GM06990 (cell line): ENCODE data around the gene SDK1.

Experiments used
- DNase-seq: peaks from one replicate; pipeline ENCODE4 v3.0.0-alpha.2; 2011; ENCODE audit not compliant: insufficient read length; ENCODE audit errors: extremely low read depth
- H3K27me3 ChIP-seq: replicated peaks from 2 replicates; pipeline ENCODE4 v1.6.0; 2011; ENCODE audit warnings: low read length; ENCODE audit not compliant: control insufficient read depth, insufficient read depth
- H3K36me3 ChIP-seq: 2 replicates; pipeline ENCODE4 v1.5.1; 2011; ENCODE audit warnings: low read length; ENCODE audit not compliant: control insufficient read depth, insufficient read depth
- H3K4me3 ChIP-seq: replicated peaks from 2 replicates; pipeline ENCODE4 v1.5.1; 2011; ENCODE audit warnings: low read depth, mild to moderate bottlenecking, control low read depth, low read length
- TF ChIP-seq, protein P1 (sequence below): IDR thresholded peaks from 2 replicates; pipeline ENCODE4 v1.5.1; 2011; ENCODE audit warnings: low read length, control low read depth, mild to moderate bottlenecking, inconsistent platforms; ENCODE audit not compliant: insufficient read depth, poor library complexity, severe bottlenecking

Gene SDK1

DNA sequence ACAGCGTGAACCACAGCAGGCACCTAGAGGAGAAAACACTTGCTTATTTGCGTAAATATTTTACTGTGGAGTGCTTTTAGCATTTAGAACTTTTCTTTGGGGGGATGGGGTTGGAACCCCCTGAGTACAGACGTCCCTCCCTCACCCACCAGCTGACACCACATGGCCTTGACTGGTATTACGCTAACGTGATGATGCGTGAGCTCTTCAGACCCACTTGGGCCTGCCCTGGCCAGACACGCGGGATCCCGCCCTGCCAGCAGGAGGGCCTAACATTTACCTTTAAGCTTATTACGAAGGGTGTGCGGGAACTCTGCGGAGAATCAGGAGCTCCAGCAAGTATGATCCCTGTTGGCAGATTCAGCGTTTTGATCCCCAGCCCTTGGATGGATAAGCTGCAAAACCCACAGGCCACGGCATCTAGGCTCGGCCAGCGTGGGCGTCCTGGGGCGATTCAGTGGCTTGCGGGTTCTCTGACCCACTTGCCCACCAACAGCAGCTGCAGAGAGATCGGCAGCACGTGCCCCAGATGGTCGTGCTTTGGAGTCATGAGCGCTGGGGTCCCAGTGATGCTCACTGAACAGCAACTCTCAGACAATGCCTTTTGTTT lies 835.6 kb downstream of the SDK1 start:
- no peaks in the 10 kb centered on the region for H3K27me3 ChIP-seq
- no peak overlapping the region for H3K4me3 ChIP-seq
- no peaks in the 10 kb centered on the region for H3K36me3 ChIP-seq
- TF ChIP-seq, protein P1, sequence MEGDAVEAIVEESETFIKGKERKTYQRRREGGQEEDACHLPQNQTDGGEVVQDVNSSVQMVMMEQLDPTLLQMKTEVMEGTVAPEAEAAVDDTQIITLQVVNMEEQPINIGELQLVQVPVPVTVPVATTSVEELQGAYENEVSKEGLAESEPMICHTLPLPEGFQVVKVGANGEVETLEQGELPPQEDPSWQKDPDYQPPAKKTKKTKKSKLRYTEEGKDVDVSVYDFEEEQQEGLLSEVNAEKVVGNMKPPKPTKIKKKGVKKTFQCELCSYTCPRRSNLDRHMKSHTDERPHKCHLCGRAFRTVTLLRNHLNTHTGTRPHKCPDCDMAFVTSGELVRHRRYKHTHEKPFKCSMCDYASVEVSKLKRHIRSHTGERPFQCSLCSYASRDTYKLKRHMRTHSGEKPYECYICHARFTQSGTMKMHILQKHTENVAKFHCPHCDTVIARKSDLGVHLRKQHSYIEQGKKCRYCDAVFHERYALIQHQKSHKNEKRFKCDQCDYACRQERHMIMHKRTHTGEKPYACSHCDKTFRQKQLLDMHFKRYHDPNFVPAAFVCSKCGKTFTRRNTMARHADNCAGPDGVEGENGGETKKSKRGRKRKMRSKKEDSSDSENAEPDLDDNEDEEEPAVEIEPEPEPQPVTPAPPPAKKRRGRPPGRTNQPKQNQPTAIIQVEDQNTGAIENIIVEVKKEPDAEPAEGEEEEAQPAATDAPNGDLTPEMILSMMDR = no peak
- DNase-seq = no peak

DNA sequence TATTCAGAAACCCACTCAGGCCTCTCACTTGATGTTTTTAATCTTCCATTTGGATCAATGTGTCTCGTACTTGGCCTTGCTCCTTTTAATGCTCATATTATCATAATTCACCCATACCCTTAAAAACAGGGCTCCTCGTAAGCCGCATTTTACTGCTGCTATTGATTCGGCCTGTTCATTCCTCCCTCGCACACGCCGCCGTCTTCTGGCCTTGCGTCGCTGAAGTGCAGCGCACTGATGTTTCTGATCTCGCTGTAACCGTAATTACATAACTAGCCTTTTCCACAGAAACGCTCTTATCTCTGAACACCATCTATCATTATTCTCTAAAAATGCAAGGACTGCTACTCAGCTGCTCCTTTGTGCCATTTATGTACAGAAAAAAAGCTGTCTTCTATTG lies 836.5 kb downstream of the SDK1 start:
- TF ChIP-seq, protein P1 = no peak
- H3K4me3 ChIP-seq = no peak overlapping the region
- no peak for DNase-seq
- H3K27me3 ChIP-seq = no peaks in the 10 kb centered on the region
- H3K36me3 ChIP-seq = no peaks in the 10 kb centered on the region

DNA sequence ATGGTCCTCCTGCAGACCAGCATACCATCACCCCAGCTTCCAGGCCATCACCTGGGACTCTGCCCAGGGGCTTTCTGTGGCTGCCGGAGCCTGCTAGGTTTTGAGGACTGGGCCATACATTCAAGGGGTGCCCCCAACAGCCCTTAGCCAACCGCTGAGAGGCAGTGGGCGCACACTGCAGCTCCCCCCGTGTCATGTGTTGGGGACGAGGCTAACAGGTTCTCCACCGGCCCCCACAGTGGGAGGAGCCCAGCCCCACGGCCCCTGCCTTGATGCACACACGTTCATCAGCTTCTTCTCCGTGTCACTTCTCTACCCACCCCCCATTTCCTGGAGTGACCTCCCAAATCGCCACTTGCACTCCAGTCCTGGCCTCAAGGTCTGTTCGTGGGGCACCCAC lies 837.8 kb downstream of the SDK1 start:
- no peaks in the 10 kb centered on the region for H3K36me3 ChIP-seq
- no peak for DNase-seq
- TF ChIP-seq, protein P1 = no peak
- H3K4me3 ChIP-seq = no peak overlapping the region
- H3K27me3 ChIP-seq = no peaks in the 10 kb centered on the region

DNA sequence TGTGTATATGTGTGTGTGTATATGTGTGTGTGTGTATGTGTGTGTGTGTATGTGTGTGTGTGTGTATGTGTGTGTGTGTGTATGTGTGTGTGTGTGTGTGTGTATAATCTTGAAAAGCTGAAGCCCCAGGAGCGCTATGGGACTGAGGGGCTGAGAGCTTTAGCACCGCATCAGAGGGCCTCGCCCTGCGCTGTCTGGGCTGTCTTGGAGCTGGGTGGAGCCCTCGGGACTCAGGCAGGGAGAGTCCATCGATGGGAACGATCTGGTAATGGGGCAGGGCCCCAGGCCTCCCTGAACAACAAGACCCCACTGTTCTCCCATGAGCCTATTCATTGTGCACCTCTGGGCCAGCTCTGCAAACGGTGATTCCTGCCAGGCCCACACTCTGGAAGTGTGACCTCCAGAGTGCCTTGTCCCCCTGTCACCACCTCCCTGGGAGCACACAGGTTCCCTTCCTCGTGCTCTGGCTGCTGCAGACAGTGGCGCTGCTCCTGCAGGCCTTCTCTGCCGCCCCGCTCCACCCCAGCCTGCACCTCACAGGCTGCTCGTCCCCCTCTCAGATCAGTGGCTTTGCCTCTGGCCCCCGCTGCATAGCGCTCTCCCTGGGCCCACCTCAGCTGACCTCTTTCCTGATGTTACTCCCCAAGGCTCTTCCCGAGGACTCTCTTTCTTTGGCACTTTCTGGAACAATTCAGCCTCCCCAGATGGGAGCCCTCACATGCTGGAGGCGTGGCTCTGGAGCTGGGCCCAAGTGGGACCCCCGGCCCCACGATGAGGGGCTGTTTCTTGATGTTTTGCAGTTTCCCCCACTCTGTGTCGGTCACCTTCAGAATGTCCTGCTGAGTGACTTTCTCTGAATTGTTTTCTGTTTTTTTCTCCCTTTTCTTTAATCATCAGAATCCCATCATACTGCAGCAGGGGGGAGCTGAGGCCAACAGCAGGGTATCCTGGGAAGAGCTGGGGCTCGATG lies 838.9 kb downstream of the SDK1 start:
- Histone ChIP-seq H3K4me3 (no peak overlapping the region), H3K36me3 (no peaks in the 10 kb centered on the region), H3K27me3 (no peaks in the 10 kb centered on the region)
- TF ChIP-seq, protein P1 = no peak
- no peak for DNase-seq

DNA sequence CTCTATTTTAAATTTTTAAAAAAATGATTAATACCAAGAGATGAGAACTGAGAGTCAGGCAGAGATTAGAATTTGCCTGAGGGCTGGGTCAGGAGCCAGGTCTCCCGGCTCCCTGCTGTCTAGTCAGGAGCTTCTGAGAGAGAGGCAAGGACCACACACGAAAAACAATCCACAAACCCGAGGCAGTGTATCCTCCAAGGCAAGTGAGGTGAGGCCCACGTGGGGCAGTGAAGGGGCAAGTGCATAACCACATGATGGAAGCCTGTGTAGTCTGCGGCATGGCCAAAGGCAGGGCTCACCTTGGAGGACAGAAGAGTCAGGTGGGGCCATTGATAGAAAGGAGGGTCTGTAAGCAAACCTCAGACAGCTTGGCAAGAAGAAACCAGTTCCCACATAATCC lies 839.9 kb downstream of the SDK1 start:
- Histone ChIP-seq H3K27me3 (no peaks in the 10 kb centered on the region), H3K4me3 (no peak overlapping the region), H3K36me3 (no peaks in the 10 kb centered on the region)
- DNase-seq = no peak
- TF ChIP-seq, protein P1 = no peak
